Measurements from ENCODE around the gene PALMD. TPM values are rescaled to one million over a fixed set of nuclear protein-coding genes. Genes with fewer than 3 reads are reported as not detected.
A peak's percentile ranks its signal among the peaks of the same experiment; 100 is the strongest.

PALMD gene
- polyA plus RNA-seq, 1 donor: 4.6 TPM

- no peaks in the 10 kb centered on the region for H3K27me3 ChIP-seq (ENCODE audit: control insufficient read depth, insufficient read depth, low read length)
- no peaks in the 10 kb centered on the region for H3K9me3 ChIP-seq (ENCODE audit: control insufficient read depth, low read depth, low read length)
- peak overlapping the region; percentile 30 for H3K27ac ChIP-seq (ENCODE audit: low read length)
- H3K4me3 ChIP-seq (ENCODE audit: low read length): no peak overlapping the region
- WGBS (ENCODE audit: insufficient coverage, low lambda C conversion rate): 8% methylated on average over 5 of the region's 6 CpGs
- no peaks in the 10 kb centered on the region for H3K36me3 ChIP-seq (ENCODE audit: control insufficient read depth, insufficient read depth, low read length)
- H3K4me1 ChIP-seq (ENCODE audit: control insufficient read depth, insufficient read depth, low read length): peaks cover 3% of the 10 kb centered on the region
- peak; percentile 67 to 78 for DNase-seq
Observed at GRCh38 chr1:99738858-99739465, 93.0 kb downstream of the PALMD start.

- WGBS (ENCODE audit: insufficient coverage, low lambda C conversion rate): no CpG with 5 or more reads among the region's 1 CpG
- Histone ChIP-seq H3K36me3 (ENCODE audit: control insufficient read depth, insufficient read depth, low read length) (no peaks in the 10 kb centered on the region), H3K4me3 (ENCODE audit: low read length) (no peak overlapping the region), H3K4me1 (ENCODE audit: control insufficient read depth, insufficient read depth, low read length) (peaks cover 3% of the 10 kb centered on the region), H3K27ac (ENCODE audit: low read length) (no peak overlapping the region), H3K27me3 (ENCODE audit: control insufficient read depth, insufficient read depth, low read length) (no peaks in the 10 kb centered on the region), H3K9me3 (ENCODE audit: control insufficient read depth, low read depth, low read length) (no peaks in the 10 kb centered on the region)
- no peak for DNase-seq
Observed at GRCh38 chr1:99740141-99740540, 94.2 kb downstream of the PALMD start.

Other genes with a start within 250 kb of the PALMD start
- 6.2 TPM for gene FRRS1, start 120.5 kb downstream of the PALMD start, polyA plus RNA-seq
- gene AGL, start 204.2 kb downstream of the PALMD start, polyA plus RNA-seq: 18.4 TPM